GM12892 (cell line): ENCODE measurements around the gene STYXL2.

Experiments
- POLR2A ChIP-seq: IDR thresholded peaks from 2 replicates; pipeline ENCODE4 v1.6.1; 2011; ENCODE audit warnings: low read depth, low read length, control low read depth
- POLR2AphosphoS5 ChIP-seq: IDR thresholded peaks from 2 replicates; pipeline ENCODE4 v1.6.1; 2011; ENCODE audit warnings: low read depth, low read length, control low read depth

DNA sequence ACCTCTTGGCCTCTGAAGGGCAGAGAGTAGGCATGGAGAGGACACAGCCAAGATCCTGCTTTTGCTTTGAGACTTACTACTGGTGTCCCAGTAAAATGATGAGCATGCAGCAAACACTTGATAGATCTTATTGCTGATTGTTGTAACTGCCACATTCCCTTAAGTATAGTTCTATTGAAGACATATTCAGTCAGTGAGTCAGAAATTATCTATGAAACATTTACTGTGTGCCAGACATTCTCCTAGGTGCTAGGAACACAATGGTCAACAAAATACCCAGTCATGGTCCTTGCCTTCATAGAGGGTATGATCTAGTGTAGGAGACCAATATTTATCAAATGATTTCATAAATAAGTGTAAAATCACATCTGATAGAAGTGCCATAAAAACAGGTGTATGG, 13.6 kb downstream of the STYXL2 start:
- TF ChIP-seq POLR2A (no peak), POLR2AphosphoS5 (no peak)
